SK-N-MC (cell line): ENCODE results near the gene TANC1.

ENCODE experiments used
- DNase-seq: peaks from one replicate; pipeline ENCODE4 v3.0.0-alpha.2; 2011; ENCODE audit warnings: low read depth, low spot score
- H3K27ac ChIP-seq: fragments of 200-600 bp; sonication (generic); 2 replicates; pipeline ENCODE4 v1.5.1; 2016; ENCODE audit warnings: mixed run types
- H3K36me3 ChIP-seq: fragments of 200-600 bp; sonication (generic); 2 replicates; pipeline ENCODE4 v1.6.1; 2017; ENCODE audit warnings: antibody characterized with exemption, low read length, mixed read lengths; ENCODE audit not compliant: insufficient read depth
- H3K4me3 ChIP-seq: fragments of 200-600 bp; sonication (generic); 2 replicates; pipeline ENCODE4 v1.5.1; 2016
- H3K9ac ChIP-seq: fragments of 200-600 bp; sonication (generic); 2 replicates; pipeline ENCODE4 v1.8.0; 2017; ENCODE audit warnings: mixed run types, mixed read lengths; ENCODE audit not compliant: insufficient read length
- H3K9me3 ChIP-seq: fragments of 200-600 bp; sonication (generic); 2 replicates; pipeline ENCODE4 v1.6.1; 2017; ENCODE audit warnings: low read depth, mild to moderate bottlenecking, antibody characterized with exemption, low read length, moderate library complexity, mixed read lengths
- EZH2 ChIP-seq: fragments of 200-600 bp; sonication (generic); IDR thresholded peaks from one replicate; pipeline ENCODE4 v1.6.1; 2017; ENCODE audit warnings: antibody characterized with exemption
- FOXP2 ChIP-seq: optimal IDR thresholded peaks from 2 replicates; pipeline ENCODE3; 2011; ENCODE audit warnings: mild to moderate bottlenecking, moderate library complexity; ENCODE audit not compliant: insufficient read depth; ENCODE audit errors: extremely low read length, control extremely low read depth
- POLR2AphosphoS5 ChIP-seq: IDR thresholded peaks from 2 replicates; pipeline ENCODE4 v1.6.1; 2012; ENCODE audit warnings: mild to moderate bottlenecking, low read depth, low read length, borderline replicate concordance

The TANC1 gene

DNA sequence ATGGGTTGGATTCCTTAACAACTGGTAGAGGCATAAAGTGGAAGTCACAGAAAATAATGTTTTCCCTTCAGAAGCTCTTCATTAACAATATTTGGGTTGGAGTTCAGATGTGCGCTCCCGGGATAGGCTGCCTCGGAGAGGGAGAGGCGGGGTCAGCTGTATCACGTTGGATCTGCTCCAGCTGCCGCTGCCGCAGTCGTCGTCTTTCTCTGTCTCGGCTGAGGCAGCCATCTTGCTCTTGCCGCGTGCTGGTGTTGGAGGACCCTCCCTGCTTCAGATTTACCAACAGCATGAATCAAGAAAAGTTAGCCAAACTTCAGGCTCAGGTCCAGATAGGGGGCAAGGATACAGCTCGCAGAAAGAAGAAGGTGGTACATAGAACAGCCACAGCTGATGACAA is 35.1 kb downstream of the TANC1 start:
- TF ChIP-seq FOXP2 (no peak), POLR2AphosphoS5 (no peak), EZH2 (no peak)

GRCh38 chr2:159004849-159005248 is 36.4 kb downstream of the TANC1 start:
- no peak for DNase-seq
- no peak overlapping the region for H3K27ac ChIP-seq
- no peaks in the 10 kb centered on the region for H3K36me3 ChIP-seq
- no peaks in the 10 kb centered on the region for H3K9me3 ChIP-seq
- H3K4me3 ChIP-seq: no peak overlapping the region
- no peak overlapping the region for H3K9ac ChIP-seq
- no peak for TF ChIP-seq POLR2AphosphoS5

More for the DNA sequence above, 35.1 kb downstream of the TANC1 start:
- H3K9ac ChIP-seq: no peak overlapping the region
- DNase-seq: no peak
- no peak overlapping the region for H3K27ac ChIP-seq
- H3K4me3 ChIP-seq: no peak overlapping the region
- no peaks in the 10 kb centered on the region for H3K36me3 ChIP-seq
- no peaks in the 10 kb centered on the region for H3K9me3 ChIP-seq

DNA sequence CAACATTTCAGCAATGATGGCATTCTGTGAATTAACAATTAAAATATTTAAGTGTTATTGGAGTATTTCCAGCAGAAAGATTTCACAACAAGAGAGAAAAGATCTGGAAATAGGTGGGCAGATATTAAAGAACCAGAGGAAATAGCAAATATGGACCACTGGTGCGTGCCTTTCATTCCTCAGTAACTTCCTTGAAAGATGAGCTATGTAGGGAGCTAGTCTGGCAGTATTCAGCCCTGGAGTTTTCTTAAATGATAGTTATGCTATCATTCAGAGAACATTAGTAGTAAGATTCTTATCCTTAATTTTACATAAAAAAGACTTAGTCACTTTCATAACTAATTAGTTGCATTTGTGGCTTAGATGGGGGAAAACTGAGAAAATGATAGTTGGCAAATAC is 41.5 kb downstream of the TANC1 start:
- no peak for DNase-seq
- Histone ChIP-seq H3K9ac (no peak overlapping the region), H3K9me3 (no peaks in the 10 kb centered on the region), H3K27ac (no peak overlapping the region), H3K4me3 (no peak overlapping the region), H3K36me3 (no peaks in the 10 kb centered on the region)
- TF ChIP-seq POLR2AphosphoS5 (no peak), EZH2 (no peak), FOXP2 (no peak)

GRCh38 chr2:159010340-159010739 is 41.9 kb downstream of the TANC1 start:
- H3K36me3 ChIP-seq: no peaks in the 10 kb centered on the region
- H3K9me3 ChIP-seq: no peaks in the 10 kb centered on the region
- H3K4me3 ChIP-seq: no peak overlapping the region
- TF ChIP-seq EZH2 (no peak), FOXP2 (no peak), POLR2AphosphoS5 (no peak)
- no peak for DNase-seq
- H3K27ac ChIP-seq: no peak overlapping the region
- H3K9ac ChIP-seq: no peak overlapping the region

GRCh38 chr2:159010963-159011362 is 42.5 kb downstream of the TANC1 start:
- no peak for DNase-seq
- Histone ChIP-seq H3K4me3 (no peak overlapping the region), H3K9ac (no peak overlapping the region), H3K9me3 (0 out of 2 replicates have a peak, but pooled peaks cover 1% of the 10 kb centered on the region), H3K27ac (no peak overlapping the region), H3K36me3 (no peaks in the 10 kb centered on the region)
- no peak for TF ChIP-seq EZH2
- no peak for TF ChIP-seq FOXP2
- TF ChIP-seq POLR2AphosphoS5: no peak

DNA sequence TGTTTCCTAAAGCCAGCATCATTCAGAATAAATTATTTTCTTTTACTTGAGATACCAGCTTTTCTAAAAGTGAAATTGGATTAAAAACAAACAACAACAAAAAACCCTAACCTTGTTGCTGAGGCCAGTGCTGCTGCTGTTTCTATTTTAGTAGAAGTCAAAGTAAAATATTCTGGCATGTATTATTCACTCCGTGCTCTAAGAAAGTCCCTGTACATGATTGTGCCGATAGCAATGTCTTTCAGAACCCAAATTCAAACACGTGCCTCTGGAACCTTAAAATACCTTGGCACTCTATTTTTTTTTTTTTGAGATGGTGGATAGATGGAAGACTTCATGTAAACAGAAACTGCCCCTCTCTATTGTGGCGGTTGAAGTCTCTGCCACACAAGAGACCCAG is 43.7 kb downstream of the TANC1 start:
- TF ChIP-seq POLR2AphosphoS5: no peak
- TF ChIP-seq FOXP2: no peak
- no peak for TF ChIP-seq EZH2
- Histone ChIP-seq H3K36me3 (no peaks in the 10 kb centered on the region), H3K4me3 (no peak overlapping the region), H3K9ac (no peak overlapping the region), H3K9me3 (0 out of 2 replicates have a peak, but pooled peaks cover 4% of the 10 kb centered on the region), H3K27ac (no peak overlapping the region)
- DNase-seq: no peak

DNA sequence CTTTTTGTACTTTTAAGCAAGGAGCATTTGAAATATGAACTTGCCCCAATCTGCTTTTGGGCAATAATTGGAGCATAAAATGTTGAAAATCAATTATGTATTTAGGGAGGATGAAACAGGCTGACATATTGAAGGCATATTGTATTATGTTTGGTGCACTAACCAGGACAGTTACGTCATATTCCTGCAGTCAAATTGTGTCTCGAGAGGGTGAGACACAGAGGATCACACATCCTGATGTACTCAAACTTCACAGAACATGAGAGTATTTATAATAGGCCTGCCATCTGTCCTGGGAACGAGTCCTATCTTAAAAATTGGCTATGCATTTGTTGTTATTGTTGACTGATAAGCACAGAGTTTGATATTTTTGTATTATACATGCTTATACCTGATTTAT is 44.7 kb downstream of the TANC1 start:
- 0 out of 2 replicates have a peak, but pooled peaks cover 4% of the 10 kb centered on the region for H3K9me3 ChIP-seq
- no peaks in the 10 kb centered on the region for H3K36me3 ChIP-seq
- TF ChIP-seq POLR2AphosphoS5 (no peak), EZH2 (no peak), FOXP2 (no peak)
- H3K27ac ChIP-seq: no peak overlapping the region
- H3K9ac ChIP-seq: no peak overlapping the region
- no peak overlapping the region for H3K4me3 ChIP-seq
- no peak for DNase-seq

DNA sequence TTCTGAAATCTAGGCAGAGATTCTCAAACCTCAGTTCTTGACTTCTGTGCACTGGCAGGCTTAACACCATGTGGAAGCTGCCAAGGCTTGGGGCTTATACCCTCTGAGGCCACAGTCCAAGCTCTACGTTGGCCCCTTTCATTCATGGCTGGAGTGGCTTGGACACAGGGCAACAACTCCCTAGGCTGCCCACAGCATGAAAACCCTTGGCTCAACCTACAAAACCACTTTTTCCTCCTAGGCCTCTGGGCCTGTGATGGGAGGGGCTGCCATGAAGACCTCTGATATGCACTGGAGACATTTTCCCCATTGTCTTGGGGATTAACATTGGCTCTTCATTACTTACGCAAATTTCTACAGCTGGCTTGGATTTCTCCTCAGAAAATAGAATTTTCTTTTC is 46.7 kb downstream of the TANC1 start:
- TF ChIP-seq POLR2AphosphoS5 (no peak), EZH2 (no peak), FOXP2 (no peak)
- no peak for DNase-seq
- H3K4me3 ChIP-seq: no peak overlapping the region

GRCh38 chr2:159015823-159016222 is 47.4 kb downstream of the TANC1 start:
- DNase-seq: no peak
- Histone ChIP-seq H3K36me3 (no peaks in the 10 kb centered on the region), H3K9me3 (0 out of 2 replicates have a peak, but pooled peaks cover 4% of the 10 kb centered on the region), H3K9ac (no peak overlapping the region), H3K4me3 (no peak overlapping the region), H3K27ac (no peak overlapping the region)
- TF ChIP-seq EZH2 (no peak), POLR2AphosphoS5 (no peak), FOXP2 (no peak)

More for the DNA sequence above, 46.7 kb downstream of the TANC1 start:
- Histone ChIP-seq H3K36me3 (no peaks in the 10 kb centered on the region), H3K27ac (no peak overlapping the region), H3K9ac (no peak overlapping the region), H3K9me3 (0 out of 2 replicates have a peak, but pooled peaks cover 4% of the 10 kb centered on the region)
